GM12878 (cell line): ENCODE measurements around the gene COL3A1. TPM values are rescaled to one million over a fixed set of nuclear protein-coding genes. Genes with fewer than 3 reads are reported as not detected.

Experiments used
- ATAC-seq: fragments of 200-7000 bp; cut with Tn5 transposase; 3 replicates; pipeline ENCODE4 v1.9.1; 2020; ENCODE audit warnings: mild to moderate bottlenecking, moderate library complexity
- BruUV-seq: library from RNA; stranded (reverse); fragments of 400-500 nt; replicated peaks from 2 replicates; lab custom pipeline; 2021; lab: Mats Ljungman, UMichigan
- CTCF ChIA-PET: fragments of 300-600 bp; sonication (Branson Sonifier 250); formaldehyde crosslinking; extraction: SDS; loops from one replicate; lab custom pipeline; 2021; ENCODE audit warnings: inconsistent platforms; lab: Yijun Ruan, JAX
- POLR2A ChIA-PET: fragments of 350-600 bp; formaldehyde crosslinking; extraction: SDS; loops from one replicate; lab custom pipeline; 2021; ENCODE audit warnings: inconsistent platforms; lab: Charles Lee
- RAD21 ChIA-PET: fragments of 300-600 bp; sonication (Branson Sonifier 250); formaldehyde crosslinking; loops from one replicate; lab custom pipeline; 2023; ENCODE audit warnings: antibody characterized with exemption; ENCODE audit not compliant: unreplicated experiment; lab: Charles Lee
- SMC1A ChIA-PET: fragments of 300-600 bp; sonication (Branson Sonifier 250); formaldehyde crosslinking; loops from one replicate; lab custom pipeline; 2023; ENCODE audit not compliant: unreplicated experiment, uncharacterized antibody; lab: Charles Lee
- DNase-seq: peaks from one replicate; pipeline ENCODE4 v3.0.0-alpha.2; 2011; ENCODE audit warnings: low read depth, low spot score
- FAIRE-seq: peaks from 3 replicates; lab custom pipeline; 2011; peaks lifted over from hg19 to GRCh38; lab: Jason Lieb, UNC
- H2AFZ ChIP-seq: 2 replicates; pipeline ENCODE4 v1.6.0; 2011; ENCODE audit warnings: low read depth, low read length, control low read depth; ENCODE audit not compliant: control insufficient read depth
- H3K27ac ChIP-seq: 2 replicates; pipeline ENCODE4 v1.5.1; 2011; ENCODE audit warnings: control low read depth; ENCODE audit not compliant: control insufficient read depth, insufficient read depth
- H3K27me3 ChIP-seq, 2 experiments: replicated peaks in 1 of 2; 2 replicates each; pipeline versions ENCODE4 v1.6.0 to v1.6.1; 2011; ENCODE audit warnings: low read length in 1 of 2; ENCODE audit not compliant: control insufficient read depth in 2 of 2, insufficient read depth in 2 of 2
- H3K36me3 ChIP-seq, 2 experiments: 2 replicates each; pipeline ENCODE4 v1.5.1; 2011; ENCODE audit warnings: low read length in 1 of 2; ENCODE audit not compliant: control insufficient read depth in 2 of 2, insufficient read depth in 2 of 2
- H3K4me1 ChIP-seq: 2 replicates; pipeline ENCODE4 v1.6.1; 2011; ENCODE audit warnings: mild to moderate bottlenecking, low read length, moderate library complexity, mixed read lengths; ENCODE audit not compliant: control insufficient read depth, insufficient read depth
- H3K4me2 ChIP-seq: 2 replicates; pipeline ENCODE4 v1.6.0; 2011; ENCODE audit warnings: control low read depth; ENCODE audit not compliant: control insufficient read depth, insufficient read depth
- H3K4me3 ChIP-seq: fragments of 200-600 bp; sonication (generic); 2 replicates; pipeline ENCODE4 v1.5.1; 2016
- H3K79me2 ChIP-seq: 2 replicates; pipeline ENCODE4 v1.6.0; 2011; ENCODE audit warnings: low read length; ENCODE audit not compliant: control insufficient read depth, insufficient read depth
- H3K9ac ChIP-seq: 2 replicates; pipeline ENCODE4 v1.8.0; 2011; ENCODE audit warnings: low read length, control low read depth, mixed read lengths; ENCODE audit not compliant: control insufficient read depth, insufficient read depth
- H3K9me3 ChIP-seq: replicated peaks from 3 replicates; pipeline ENCODE4 v1.5.1; 2011; ENCODE audit warnings: mild to moderate bottlenecking, low read length; ENCODE audit not compliant: control insufficient read depth, insufficient read depth
- H4K20me1 ChIP-seq: 2 replicates; pipeline ENCODE4 v1.6.0; 2011; ENCODE audit not compliant: control insufficient read depth, insufficient read depth
- BMI1 ChIP-seq: fragments of 450-650 bp; IDR thresholded peaks from 2 replicates; pipeline ENCODE4 v1.6.1; 2016; ENCODE audit warnings: mild to moderate bottlenecking, moderate library complexity, borderline replicate concordance
- CHD4 ChIP-seq: fragments of 200-600 bp; sonication (generic); IDR thresholded peaks from 2 replicates; pipeline ENCODE4 v1.6.1; 2016; ENCODE audit warnings: mild to moderate bottlenecking
- CTCF ChIP-seq, 3 experiments: IDR thresholded peaks in 2 of 3; conservative IDR thresholded peaks in 1 of 3; 2 replicates each; pipeline ENCODE4 v1.5.1; 2011; ENCODE audit warnings: low read depth in 3 of 3, low read length in 3 of 3, mild to moderate bottlenecking in 3 of 3, control low read depth in 2 of 3, moderate library complexity in 2 of 3, inconsistent platforms in 1 of 3, mixed read lengths in 1 of 3; ENCODE audit not compliant: control insufficient read depth in 2 of 3, insufficient read depth in 1 of 3; ENCODE audit errors: extremely low read depth in 1 of 3
- DPF2 ChIP-seq: fragments of 450-650 bp; IDR thresholded peaks from 2 replicates; pipeline ENCODE4 v1.6.1; 2017; ENCODE audit warnings: mild to moderate bottlenecking
- NBN ChIP-seq: fragments of 450-650 bp; IDR thresholded peaks from 2 replicates; pipeline ENCODE4 v1.6.1; 2016
- NRF1 ChIP-seq: conservative IDR thresholded peaks from 2 replicates; pipeline ENCODE4 v1.6.1; 2011; ENCODE audit warnings: mild to moderate bottlenecking, low read depth, low read length, improper control_type of control experiment
- SKIL ChIP-seq: fragments of 450-650 bp; IDR thresholded peaks from 2 replicates; pipeline ENCODE4 v1.6.1; 2017; ENCODE audit warnings: mild to moderate bottlenecking, low read depth, inconsistent platforms; ENCODE audit not compliant: poor library complexity, severe bottlenecking
- STAT3 ChIP-seq: IDR thresholded peaks from 2 replicates; pipeline ENCODE4 v1.6.1; 2011; ENCODE audit warnings: low read depth, low read length, improper control_type of control experiment
- TARDBP ChIP-seq: IDR thresholded peaks from 2 replicates; pipeline ENCODE4 v1.6.1; 2016; ENCODE audit warnings: borderline replicate concordance
- WRNIP1 ChIP-seq: IDR thresholded peaks from 2 replicates; pipeline ENCODE4 v1.6.1; 2011; ENCODE audit warnings: low read depth, low read length, improper control_type of control experiment, borderline replicate concordance
- ZZZ3 ChIP-seq: IDR thresholded peaks from 2 replicates; pipeline ENCODE4 v1.6.1; 2011; ENCODE audit warnings: low read depth; ENCODE audit not compliant: control insufficient read depth, insufficient read length
- WGBS: methylation state at CpG from one replicate; pipeline ENCODE4 v1.1.6; 2016; ENCODE audit warnings: low lambda C conversion rate; ENCODE audit not compliant: insufficient replicate concordance, insufficient coverage; ENCODE audit errors: missing lambda C conversion rate; 5-methylcytosine and 5-hydroxymethylcytosine counted together
- in situ Hi-C: fragments of 300-500 bp; cut with MboI; formaldehyde crosslinking; loops from 9 replicates; pipeline ENCODE4 v1.14.3; 2018; ENCODE audit warnings: mixed read lengths
- intact Hi-C: fragments of 100-400 bp; cut with micrococcal nuclease; formaldehyde crosslinking; loops from one replicate; pipeline ENCODE4 v1.14.2; 2022; ENCODE audit not compliant: unreplicated experiment
- polyA plus RNA-seq, 11 experiments: library from polyadenylated mRNA; depleted of rRNA in 4 of 11; unstranded in 6 of 11; stranded (reverse) in 5 of 11; fragments of >200 nt; fragmentation: Nextera tagmentation in 4 of 11; fragmentation: Illumina TruSeq in 1 of 11; extraction: Ambion mirVana in 4 of 11; extraction: Trizol in 1 of 11; gene quantifications; 1 replicate in 1 of 11; 2 replicates in 10 of 11; pipeline versions ENCODE4 v1.2.1 to v1.2.3, GENCODE V29; 2011 to 2016; ENCODE audit warnings: inconsistent platforms in 2 of 11, missing spikeins in 2 of 11, low read depth in 1 of 11
- total RNA-seq, 4 experiments: library from RNA; depleted of rRNA in 3 of 4; stranded (reverse); fragments of >200 nt in 3 of 4; fragmentation: Illumina TruSeq in 1 of 4; extraction: Trizol in 1 of 4; gene quantifications; 2 replicates each; pipeline versions ENCODE4 v1.2.1 to v1.2.3, GENCODE V29; 2013 to 2021

COL3A1 gene
- total and polyA plus RNA-seq, 10 of the 15 experiments (the other 5 are each of a cell fraction or from before 2014, with no cell fraction given): 0.04 to 0.67 (median 0.10) TPM; not detected in 2

- TF ChIP-seq BMI1: no peak
- TF ChIP-seq CTCF (IDR thresholded peaks at IDR 0.05 in 2 of 3, conservative IDR thresholded peaks at IDR 0.05 in 1 of 3; ENCODE audit: control insufficient read depth in 2 of 3, extremely low read depth in 1 of 3, insufficient read depth in 1 of 3, low read depth in 3 of 3, low read length in 3 of 3): no peak
- TF ChIP-seq NRF1: no peak
- TF ChIP-seq SKIL: no peak
- TF ChIP-seq ZZZ3: no peak
- no peak for TF ChIP-seq CHD4
- TF ChIP-seq, all 136 proteins: peak for 0
Observed at GRCh38 chr2:188969651-188970050, 4.5 kb upstream of the COL3A1 start (continued).

- 50% methylated on average over 1 of the region's 1 CpG for WGBS
- no peak for TF ChIP-seq WRNIP1
- TF ChIP-seq TARDBP: no peak
- no peak for TF ChIP-seq NBN
- no peak for TF ChIP-seq STAT3
- TF ChIP-seq DPF2: no peak
- H3K4me3 ChIP-seq: no peak overlapping the region
- H2AFZ ChIP-seq: no peak overlapping the region
- ChIA-PET POLR2A (no interaction called here), SMC1A (interaction anchor here (1.2 to 1.5 kb wide), 3 partner anchors 8 to 15 kb away, joined by 3 to 10 read pairs (median 4); no protein-coding TSS in a partner anchor), CTCF (interaction anchor here (1.3 to 2.0 kb wide), 3 partner anchors 8 to 13 kb away, joined by 3 to 12 read pairs (median 9); no protein-coding TSS in a partner anchor), RAD21 (interaction anchor here (1.6 kb wide), 1 partner anchor 8 kb away, joined by 22 read pairs; no protein-coding TSS in a partner anchor)
- no TSS peak for BruUV-seq
- no peak overlapping the region for H3K9ac ChIP-seq
- no peaks in the 10 kb centered on the region for H3K27me3 ChIP-seq
- H3K9me3 ChIP-seq: no peaks in the 10 kb centered on the region
- H3K4me2 ChIP-seq: no peak overlapping the region
- no peaks in the 10 kb centered on the region for H3K79me2 ChIP-seq
- intact Hi-C loops: no loop called here
- H3K4me1 ChIP-seq: no peaks in the 10 kb centered on the region
- in situ Hi-C loops: no loop called here
- no peaks in the 10 kb centered on the region for H3K36me3 ChIP-seq
- no peaks in the 10 kb centered on the region for H4K20me1 ChIP-seq
- no peak for FAIRE-seq
- no peak overlapping the region for H3K27ac ChIP-seq
- no peak for DNase-seq
- ATAC-seq: no peak
Observed at GRCh38 chr2:188970211-188970610, 4.0 kb upstream of the COL3A1 start.
